ENCODE results near the gene ACTMAP.

Gene ACTMAP

GRCh38 chr19:40750058-40750873 lies at the start of gene ACTMAP:
Gene ACTMAP (minus strand): TSS chr19:40750477. CDS start chr19:40749803, 674 bp downstream.
- TF ChIP-seq, protein P1, sequence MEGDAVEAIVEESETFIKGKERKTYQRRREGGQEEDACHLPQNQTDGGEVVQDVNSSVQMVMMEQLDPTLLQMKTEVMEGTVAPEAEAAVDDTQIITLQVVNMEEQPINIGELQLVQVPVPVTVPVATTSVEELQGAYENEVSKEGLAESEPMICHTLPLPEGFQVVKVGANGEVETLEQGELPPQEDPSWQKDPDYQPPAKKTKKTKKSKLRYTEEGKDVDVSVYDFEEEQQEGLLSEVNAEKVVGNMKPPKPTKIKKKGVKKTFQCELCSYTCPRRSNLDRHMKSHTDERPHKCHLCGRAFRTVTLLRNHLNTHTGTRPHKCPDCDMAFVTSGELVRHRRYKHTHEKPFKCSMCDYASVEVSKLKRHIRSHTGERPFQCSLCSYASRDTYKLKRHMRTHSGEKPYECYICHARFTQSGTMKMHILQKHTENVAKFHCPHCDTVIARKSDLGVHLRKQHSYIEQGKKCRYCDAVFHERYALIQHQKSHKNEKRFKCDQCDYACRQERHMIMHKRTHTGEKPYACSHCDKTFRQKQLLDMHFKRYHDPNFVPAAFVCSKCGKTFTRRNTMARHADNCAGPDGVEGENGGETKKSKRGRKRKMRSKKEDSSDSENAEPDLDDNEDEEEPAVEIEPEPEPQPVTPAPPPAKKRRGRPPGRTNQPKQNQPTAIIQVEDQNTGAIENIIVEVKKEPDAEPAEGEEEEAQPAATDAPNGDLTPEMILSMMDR (IDR thresholded peaks at IDR 0.05; ENCODE audit: low read depth, low read length) = no peak
- peak within 1 kb of the TSS; percentile 92 for H3K4me3 ChIP-seq (ENCODE audit: low read depth, low read length)

- TF ChIP-seq, protein P1 (IDR thresholded peaks at IDR 0.05; ENCODE audit: low read depth, low read length) = no peak
These were observed 49.5 kb upstream of the ACTMAP start for GRCh38 chr19:40799558-40800338.

GRCh38 chr19:40798683-40799557 lies 48.6 kb upstream of the ACTMAP start, which contains the start of gene EGLN2:
Gene EGLN2 (plus strand): TSS chr19:40799191. CDS start chr19:40800573, 1,382 bp downstream.
- peak within 1 kb of the TSS; percentile 87 for H3K4me3 ChIP-seq (ENCODE audit: low read depth, low read length)
- TF ChIP-seq, protein P1 (IDR thresholded peaks at IDR 0.05; ENCODE audit: low read depth, low read length) = no peak

More at GRCh38 chr19:40799558-40800338, 49.5 kb upstream of the ACTMAP start:
- H3K4me3 ChIP-seq (ENCODE audit: low read depth, low read length) = peak overlapping the region; percentile 87

DNA sequence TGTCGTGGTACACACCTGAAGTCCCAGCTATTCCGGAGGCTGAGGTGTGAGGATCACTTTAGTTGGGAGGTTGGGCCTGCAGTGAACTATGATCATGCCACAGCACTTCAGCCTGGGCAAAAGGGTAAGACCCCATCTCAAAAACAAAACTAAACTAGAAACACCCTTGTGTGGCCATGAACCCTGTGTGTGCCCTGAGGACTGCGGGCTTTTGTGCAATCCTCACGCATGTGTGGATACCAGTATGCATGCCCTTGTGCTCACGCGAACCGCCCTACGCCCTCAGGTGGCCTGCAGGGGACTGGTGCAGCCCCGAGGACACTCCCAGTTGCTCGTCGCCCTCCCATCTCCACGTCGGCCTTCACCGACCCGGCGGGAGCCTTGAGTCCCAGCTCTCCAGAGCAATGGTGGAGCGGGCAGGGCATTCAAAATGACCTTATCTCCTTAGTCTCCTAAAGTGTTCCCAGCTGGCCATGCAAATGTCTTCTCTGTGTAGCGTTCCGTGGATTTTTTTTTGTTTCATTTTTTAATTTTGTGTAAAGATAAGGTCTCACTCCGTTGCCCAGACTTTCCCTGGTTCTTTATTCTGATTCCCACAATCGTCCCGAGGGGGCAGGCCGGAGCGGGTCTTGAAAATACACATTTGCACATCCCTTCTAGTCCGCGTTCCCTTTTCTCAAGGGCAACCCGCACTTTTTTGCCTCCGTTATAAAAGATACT lies 47.8 kb upstream of the ACTMAP start:
- H3K4me3 ChIP-seq (ENCODE audit: low read depth, low read length) = peak overlapping the region; percentile 61
- TF ChIP-seq, protein P1 (IDR thresholded peaks at IDR 0.05; ENCODE audit: low read depth, low read length) = peak; percentile 44

DNA sequence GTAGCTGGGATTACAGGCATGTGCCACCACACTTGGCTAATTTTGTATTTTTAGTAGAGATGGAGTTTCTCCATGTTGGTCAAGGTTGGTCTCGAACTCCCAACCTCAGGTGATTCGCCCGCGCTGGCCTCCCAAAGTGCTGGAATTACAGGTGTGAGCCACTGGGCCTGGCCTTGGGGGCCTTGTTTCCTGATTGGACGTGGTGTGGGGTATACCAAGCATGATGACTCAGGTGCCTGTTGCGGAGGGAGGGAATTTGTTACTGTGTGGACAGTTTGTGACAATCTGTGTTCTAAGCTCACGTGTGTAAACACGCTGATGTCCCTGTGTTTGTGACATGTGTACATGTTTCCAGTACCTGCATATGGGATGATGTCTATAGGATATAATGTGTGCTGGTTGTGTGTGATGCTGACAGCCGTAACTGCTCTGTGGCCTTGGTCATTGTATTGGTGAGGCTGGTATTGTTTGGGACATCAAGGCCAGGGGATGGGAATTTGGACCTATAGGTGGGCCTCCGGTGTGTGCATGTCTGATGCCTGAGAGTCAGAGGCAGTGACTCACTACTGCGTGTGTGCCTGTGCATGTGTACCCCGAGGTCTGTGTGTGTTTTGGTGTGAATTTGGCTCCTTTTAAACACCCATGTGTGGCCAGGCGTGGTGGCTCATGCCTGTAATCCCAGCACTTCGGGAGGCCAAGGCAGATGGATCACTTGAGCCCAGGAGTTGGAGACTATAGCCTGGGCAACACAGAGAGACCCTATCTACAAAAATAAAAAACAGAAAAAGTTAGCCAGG lies 47.1 kb upstream of the ACTMAP start:
- H3K4me3 ChIP-seq (ENCODE audit: low read depth, low read length) = no peak overlapping the region
- TF ChIP-seq, protein P1 (IDR thresholded peaks at IDR 0.05; ENCODE audit: low read depth, low read length) = no peak

DNA sequence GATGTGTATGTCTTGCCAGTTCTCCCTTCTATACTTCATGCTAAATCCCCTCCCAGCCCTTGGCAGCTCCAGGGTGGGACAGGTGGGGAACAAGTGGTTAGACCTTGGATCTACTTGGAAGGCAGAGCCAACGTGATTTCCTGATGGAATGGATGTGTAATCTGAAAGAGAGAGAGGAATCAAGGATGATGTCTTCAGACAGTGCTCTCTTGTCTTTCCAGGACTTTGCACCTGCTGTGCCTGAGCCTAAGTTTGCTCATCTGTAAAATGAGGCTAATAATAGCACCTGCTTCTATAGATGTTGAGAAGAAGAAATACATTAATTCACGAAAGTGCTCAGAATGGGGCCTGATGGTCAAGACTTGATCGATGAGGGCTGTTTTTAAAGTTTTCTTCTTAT lies 41.7 kb upstream of the ACTMAP start:
- no peak overlapping the region for H3K4me3 ChIP-seq (ENCODE audit: low read depth, low read length)

More for the DNA sequence above, 41.7 kb upstream of the ACTMAP start:
- TF ChIP-seq, protein P1 (IDR thresholded peaks at IDR 0.05; ENCODE audit: low read depth, low read length) = no peak
